ENCODE data around the gene SPIRE2.
"Not testable (repeated sequence)": the region's sequence is repeated elsewhere in the genome, so short reads cannot be mapped to it uniquely, and the experiment has no call there.

The SPIRE2 gene

DNA sequence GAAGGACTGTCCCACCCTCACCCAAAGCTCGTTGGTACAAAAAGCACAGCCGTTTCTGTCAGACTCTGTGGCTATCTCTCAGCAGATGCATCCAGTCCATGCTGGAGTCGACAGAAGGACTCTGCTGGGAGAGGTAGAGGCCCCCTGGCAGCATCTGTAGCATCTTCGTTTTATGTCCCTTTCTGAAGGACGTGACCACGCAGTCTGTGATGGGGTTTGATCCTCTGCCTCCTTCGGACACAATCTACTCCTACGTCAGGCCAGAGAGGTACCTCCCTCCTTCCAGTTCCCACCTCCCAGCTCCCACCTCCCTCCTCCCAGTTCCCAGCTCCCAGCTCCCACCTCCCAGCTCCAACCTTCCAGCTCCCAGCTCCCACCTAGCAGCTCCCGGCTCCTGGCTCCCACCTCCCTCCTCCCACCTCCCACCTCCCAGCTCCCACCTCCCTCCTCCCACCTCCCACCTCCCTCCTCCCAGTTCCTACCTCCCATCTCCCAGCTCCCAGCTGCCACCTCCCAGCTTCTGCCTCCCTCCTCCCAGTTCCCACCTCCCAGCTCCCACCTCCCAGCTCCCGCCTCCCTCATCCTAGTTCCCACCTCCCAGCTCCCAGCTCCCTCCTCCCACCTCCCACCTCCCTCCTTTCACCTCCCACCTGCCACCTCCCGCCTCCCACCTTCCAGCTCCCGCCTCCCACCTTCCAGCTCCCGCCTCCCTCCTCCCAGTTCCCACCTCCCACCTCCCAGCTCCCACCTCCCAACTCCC, 79.0 kb downstream of the SPIRE2 start:
- H3K27me3 ChIP-seq (ENCODE audit: control insufficient read depth, insufficient read depth, low read length, poor library complexity, severe bottlenecking): no peaks in the 10 kb centered on the region
- peaks cover 33% of the 10 kb centered on the region for H3K36me3 ChIP-seq (ENCODE audit: control insufficient read depth, insufficient read depth, low read length)
- H3K27ac ChIP-seq (ENCODE audit: insufficient read depth, low read depth, low read length, poor library complexity, severe bottlenecking): no peak overlapping the region
- 95 to 97% methylated on average over 10 to 11 of the region's 13 CpGs for WGBS, 2 experiments
- no peak overlapping the region for H3K4me3 ChIP-seq (ENCODE audit: insufficient read depth, low read depth, low read length)
- peaks cover 9% of the 10 kb centered on the region for H3K4me1 ChIP-seq (ENCODE audit: control insufficient read depth, insufficient read depth, low read length)
- H3K9me3 ChIP-seq (ENCODE audit: control insufficient read depth, low read length): no peaks in the 10 kb centered on the region

GRCh38 chr16:89908236-89908635, 80.0 kb downstream of the SPIRE2 start:
- Histone ChIP-seq H3K4me1 (ENCODE audit: control insufficient read depth, insufficient read depth, low read length) (peaks cover 9% of the 10 kb centered on the region), H3K27ac (ENCODE audit: insufficient read depth, low read depth, low read length, poor library complexity, severe bottlenecking) (no peak overlapping the region), H3K4me3 (ENCODE audit: insufficient read depth, low read depth, low read length) (no peak overlapping the region), H3K9me3 (ENCODE audit: control insufficient read depth, low read length) (no peaks in the 10 kb centered on the region), H3K36me3 (ENCODE audit: control insufficient read depth, insufficient read depth, low read length) (peaks cover 33% of the 10 kb centered on the region), H3K27me3 (ENCODE audit: control insufficient read depth, insufficient read depth, low read length, poor library complexity, severe bottlenecking) (no peaks in the 10 kb centered on the region)
- WGBS, 2 experiments: 82 to 84% methylated on average over 4 of the region's 4 CpGs

- Histone ChIP-seq H3K4me3 (ENCODE audit: insufficient read depth, low read depth, low read length) (no peak overlapping the region), H3K27ac (ENCODE audit: insufficient read depth, low read depth, low read length, poor library complexity, severe bottlenecking) (peak overlapping the region; percentile 63), H3K36me3 (ENCODE audit: control insufficient read depth, insufficient read depth, low read length) (peaks cover 28% of the 10 kb centered on the region), H3K9me3 (ENCODE audit: control insufficient read depth, low read length) (no peaks in the 10 kb centered on the region), H3K27me3 (ENCODE audit: control insufficient read depth, insufficient read depth, low read length, poor library complexity, severe bottlenecking) (no peaks in the 10 kb centered on the region), H3K4me1 (ENCODE audit: control insufficient read depth, insufficient read depth, low read length) (peaks cover 9% of the 10 kb centered on the region)
- 73 to 77% methylated on average over 47 of the region's 47 CpGs for WGBS, 2 experiments
Measured at GRCh38 chr16:89909777-89910716, 81.8 kb downstream of the SPIRE2 start.

- Histone ChIP-seq H3K4me3 (ENCODE audit: insufficient read depth, low read depth, low read length) (no peak overlapping the region), H3K27ac (ENCODE audit: insufficient read depth, low read depth, low read length, poor library complexity, severe bottlenecking) (no peak overlapping the region), H3K27me3 (ENCODE audit: control insufficient read depth, insufficient read depth, low read length, poor library complexity, severe bottlenecking) (no peaks in the 10 kb centered on the region), H3K9me3 (ENCODE audit: control insufficient read depth, low read length) (no peaks in the 10 kb centered on the region), H3K4me1 (ENCODE audit: control insufficient read depth, insufficient read depth, low read length) (peaks cover 9% of the 10 kb centered on the region), H3K36me3 (ENCODE audit: control insufficient read depth, insufficient read depth, low read length) (peaks cover 20% of the 10 kb centered on the region)
- WGBS, 2 experiments: 95 to 96% methylated on average over 27 of the region's 27 CpGs
Measured at GRCh38 chr16:89910717-89911354, 82.6 kb downstream of the SPIRE2 start.

GRCh38 chr16:89911375-89911774, 83.1 kb downstream of the SPIRE2 start:
- peaks cover 15% of the 10 kb centered on the region for H3K36me3 ChIP-seq (ENCODE audit: control insufficient read depth, insufficient read depth, low read length)
- 96 to 98% methylated on average over 14 of the region's 14 CpGs for WGBS, 2 experiments
- H3K9me3 ChIP-seq (ENCODE audit: control insufficient read depth, low read length): no peaks in the 10 kb centered on the region
- H3K4me1 ChIP-seq (ENCODE audit: control insufficient read depth, insufficient read depth, low read length): peaks cover 9% of the 10 kb centered on the region
- no peaks in the 10 kb centered on the region for H3K27me3 ChIP-seq (ENCODE audit: control insufficient read depth, insufficient read depth, low read length, poor library complexity, severe bottlenecking)
- no peak overlapping the region for H3K27ac ChIP-seq (ENCODE audit: insufficient read depth, low read depth, low read length, poor library complexity, severe bottlenecking)
- no peak overlapping the region for H3K4me3 ChIP-seq (ENCODE audit: insufficient read depth, low read depth, low read length)

DNA sequence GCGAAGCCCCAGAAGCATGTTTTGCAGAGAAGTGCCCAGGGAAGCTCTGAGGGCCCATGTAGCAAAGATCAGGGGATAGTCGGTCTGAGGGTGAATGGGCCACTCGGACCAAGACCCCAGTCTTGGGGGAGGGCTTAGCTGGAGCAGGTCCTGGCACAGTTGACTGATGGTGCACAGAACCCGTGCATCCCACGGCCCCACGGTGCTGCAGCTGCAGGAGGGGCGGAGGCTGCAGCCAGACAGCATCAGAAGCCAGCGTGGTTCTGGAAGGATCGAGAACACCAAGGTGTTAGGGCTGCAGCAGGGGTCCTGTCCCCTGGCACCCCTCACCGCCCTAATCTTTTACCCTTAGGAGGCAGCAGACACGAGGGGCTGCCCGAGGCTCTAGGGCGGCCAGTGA, 83.9 kb downstream of the SPIRE2 start:
- WGBS, 2 experiments: 95 to 96% methylated on average over 13 of the region's 13 CpGs
- Histone ChIP-seq H3K27me3 (ENCODE audit: control insufficient read depth, insufficient read depth, low read length, poor library complexity, severe bottlenecking) (no peaks in the 10 kb centered on the region), H3K4me1 (ENCODE audit: control insufficient read depth, insufficient read depth, low read length) (peaks cover 9% of the 10 kb centered on the region), H3K9me3 (ENCODE audit: control insufficient read depth, low read length) (no peaks in the 10 kb centered on the region), H3K4me3 (ENCODE audit: insufficient read depth, low read depth, low read length) (no peak overlapping the region), H3K27ac (ENCODE audit: insufficient read depth, low read depth, low read length, poor library complexity, severe bottlenecking) (no peak overlapping the region), H3K36me3 (ENCODE audit: control insufficient read depth, insufficient read depth, low read length) (peaks cover 11% of the 10 kb centered on the region)

DNA sequence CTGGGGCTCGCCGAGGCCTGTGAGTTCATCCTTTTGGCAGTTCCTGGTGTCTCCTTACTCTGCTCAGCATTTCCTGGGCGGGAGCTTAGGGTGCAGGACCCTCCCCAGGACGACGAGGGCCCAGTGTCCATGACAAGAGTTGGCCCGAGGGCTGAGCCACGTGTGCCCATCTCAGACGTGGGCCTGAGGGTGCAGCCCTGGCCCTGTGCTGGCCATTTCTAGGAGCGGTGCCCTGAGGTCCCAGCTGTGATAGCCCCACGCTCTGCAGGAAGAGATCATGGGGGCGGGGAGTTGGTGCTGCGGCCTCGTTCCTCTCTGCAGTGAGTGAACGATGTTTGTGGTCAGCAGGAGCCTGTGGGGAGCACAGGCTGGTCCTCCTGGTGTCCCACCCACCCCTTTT, 84.4 kb downstream of the SPIRE2 start:
- peaks cover 11% of the 10 kb centered on the region for H3K36me3 ChIP-seq (ENCODE audit: control insufficient read depth, insufficient read depth, low read length)
- no peak overlapping the region for H3K4me3 ChIP-seq (ENCODE audit: insufficient read depth, low read depth, low read length)
- 95% methylated on average over 14 of the region's 14 CpGs for WGBS, 2 experiments
- no peak overlapping the region for H3K27ac ChIP-seq (ENCODE audit: insufficient read depth, low read depth, low read length, poor library complexity, severe bottlenecking)
- no peaks in the 10 kb centered on the region for H3K9me3 ChIP-seq (ENCODE audit: control insufficient read depth, low read length)
- no peaks in the 10 kb centered on the region for H3K27me3 ChIP-seq (ENCODE audit: control insufficient read depth, insufficient read depth, low read length, poor library complexity, severe bottlenecking)
- peaks cover 9% of the 10 kb centered on the region for H3K4me1 ChIP-seq (ENCODE audit: control insufficient read depth, insufficient read depth, low read length)

DNA sequence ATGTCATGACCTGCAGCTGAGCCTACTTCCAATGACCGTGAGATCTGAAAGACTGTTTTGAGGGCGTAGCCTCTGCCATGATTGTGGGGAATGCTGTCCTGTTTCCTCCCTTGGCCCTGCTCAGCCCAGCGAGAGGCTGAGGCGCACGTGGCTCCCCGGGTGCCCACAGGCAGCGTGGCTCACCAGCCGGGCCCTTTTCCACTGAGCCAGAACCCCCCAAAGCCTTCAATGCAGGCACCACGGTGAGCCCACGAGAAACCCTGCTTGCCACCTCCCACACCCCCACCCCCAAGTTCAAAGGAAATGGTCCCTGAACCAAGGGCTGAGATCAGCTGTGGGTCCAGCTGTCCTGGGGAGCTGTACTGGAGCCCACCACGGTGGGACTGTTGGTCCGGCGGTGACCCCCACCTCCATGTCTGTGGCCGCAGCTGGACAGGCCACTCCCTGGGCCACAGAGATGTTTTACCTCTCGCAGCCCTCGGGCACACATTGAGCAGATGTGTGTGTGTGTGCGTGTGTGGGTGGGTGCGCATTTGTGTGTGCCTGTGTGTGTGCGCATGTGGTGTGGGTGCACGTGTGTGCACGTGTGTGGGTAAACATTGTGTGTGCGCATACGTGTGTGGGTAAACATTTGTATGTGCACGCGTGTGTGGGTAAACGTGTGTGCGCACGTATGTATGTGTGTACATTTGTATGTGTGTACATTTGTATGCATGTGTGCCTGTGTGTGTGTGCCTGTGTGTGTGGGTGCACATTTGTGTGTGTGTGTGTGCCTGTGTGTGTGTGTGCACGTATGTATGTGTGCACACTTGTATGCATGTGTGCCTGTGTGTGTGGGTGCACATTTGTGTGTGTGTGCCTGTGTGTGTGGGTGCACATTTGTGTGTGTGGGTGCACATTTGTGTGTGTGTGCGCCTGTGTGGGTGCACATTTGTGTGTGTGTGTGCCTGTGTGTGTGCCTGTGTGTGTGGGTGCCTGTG, 85.4 kb downstream of the SPIRE2 start:
- no peak overlapping the region for H3K4me3 ChIP-seq (ENCODE audit: insufficient read depth, low read depth, low read length)
- H3K36me3 ChIP-seq (ENCODE audit: control insufficient read depth, insufficient read depth, low read length): peaks cover 3% of the 10 kb centered on the region
- no peak overlapping the region for H3K27ac ChIP-seq (ENCODE audit: insufficient read depth, low read depth, low read length, poor library complexity, severe bottlenecking)
- H3K27me3 ChIP-seq (ENCODE audit: control insufficient read depth, insufficient read depth, low read length, poor library complexity, severe bottlenecking): peaks cover 6% of the 10 kb centered on the region
- peaks cover 16% of the 10 kb centered on the region for H3K4me1 ChIP-seq (ENCODE audit: control insufficient read depth, insufficient read depth, low read length)
- WGBS, 2 experiments: 93 to 94% methylated on average over 30 of the region's 30 CpGs
- no peaks in the 10 kb centered on the region for H3K9me3 ChIP-seq (ENCODE audit: control insufficient read depth, low read length)

GRCh38 chr16:89914642-89915285, 86.5 kb downstream of the SPIRE2 start:
- not testable (repeated sequence) for H3K9me3 ChIP-seq (ENCODE audit: control insufficient read depth, low read length); H3K27me3 ChIP-seq (ENCODE audit: control insufficient read depth, insufficient read depth, low read length, poor library complexity, severe bottlenecking); H3K4me3 ChIP-seq (ENCODE audit: insufficient read depth, low read depth, low read length); H3K27ac ChIP-seq (ENCODE audit: insufficient read depth, low read depth, low read length, poor library complexity, severe bottlenecking); H3K36me3 ChIP-seq (ENCODE audit: control insufficient read depth, insufficient read depth, low read length)
- 92% methylated on average over 11 of the region's 11 CpGs for whole genome bisulfite sequencing, 2 experiments
- H3K4me1 ChIP-seq (ENCODE audit: control insufficient read depth, insufficient read depth, low read length): peaks cover 15% of the 10 kb centered on the region

Data from ectodermal cell (in vitro differentiated cells).